Rectal smooth muscle tissue (tissue), 1 donor: ENCODE measurements around the gene CEND1.

Source experiments
- H3K27ac ChIP-seq: one replicate; pipeline ENCODE4 v1.7.0; 2013; ENCODE audit warnings: low read depth, low read length, inconsistent platforms
- H3K27me3 ChIP-seq: one replicate; pipeline ENCODE4 v1.7.0; 2013; ENCODE audit warnings: low read length; ENCODE audit not compliant: control insufficient read depth, insufficient read depth
- H3K36me3 ChIP-seq: one replicate; pipeline ENCODE4 v1.7.0; 2013; ENCODE audit warnings: low read length; ENCODE audit not compliant: control insufficient read depth, insufficient read depth
- H3K4me1 ChIP-seq: one replicate; pipeline ENCODE4 v1.7.0; 2013; ENCODE audit warnings: low read length; ENCODE audit not compliant: control insufficient read depth, insufficient read depth
- H3K4me3 ChIP-seq: one replicate; pipeline ENCODE4 v1.7.0; 2013; ENCODE audit warnings: low read length
- H3K9ac ChIP-seq: one replicate; pipeline ENCODE4 v1.7.0; 2013; ENCODE audit warnings: low read length

The CEND1 gene

DNA sequence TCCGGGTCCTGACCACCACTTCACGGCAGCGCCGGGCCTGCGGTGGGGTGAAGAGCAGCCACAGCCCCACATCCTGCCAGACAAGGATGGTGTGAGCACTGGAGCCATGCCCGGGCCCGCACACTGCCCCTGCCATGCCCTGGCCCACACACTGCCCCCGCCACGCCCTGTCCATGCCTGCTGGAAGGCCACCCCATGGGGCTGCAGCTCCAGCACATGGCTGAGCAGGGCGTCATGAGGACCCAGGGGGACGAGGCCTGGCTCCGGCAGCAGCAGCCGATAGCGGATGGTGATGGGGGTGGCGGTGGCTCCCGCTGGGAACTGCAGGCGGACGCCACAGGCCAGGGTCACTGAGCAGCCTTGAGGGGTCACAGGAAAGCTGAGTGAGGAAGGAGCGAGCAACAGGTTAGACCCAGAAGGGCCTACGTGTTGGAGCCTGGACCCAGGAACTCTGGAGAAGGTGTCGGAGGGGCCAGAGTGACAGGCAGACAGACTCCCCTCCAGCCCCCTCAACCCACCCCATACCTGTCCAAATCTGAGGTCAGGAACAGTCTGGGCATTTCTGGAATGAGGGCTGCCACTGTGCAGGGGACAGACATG is 12.2 kb upstream of the CEND1 start:
- no peaks in the 10 kb centered on the region for H3K27me3 ChIP-seq
- H3K9ac ChIP-seq, result no peak overlapping the region
- peaks cover 11% of the 10 kb centered on the region for H3K4me1 ChIP-seq
- H3K4me3 ChIP-seq, result no peak overlapping the region
- H3K36me3 ChIP-seq, result peaks cover 3% of the 10 kb centered on the region
- H3K27ac ChIP-seq, result no peak overlapping the region

DNA sequence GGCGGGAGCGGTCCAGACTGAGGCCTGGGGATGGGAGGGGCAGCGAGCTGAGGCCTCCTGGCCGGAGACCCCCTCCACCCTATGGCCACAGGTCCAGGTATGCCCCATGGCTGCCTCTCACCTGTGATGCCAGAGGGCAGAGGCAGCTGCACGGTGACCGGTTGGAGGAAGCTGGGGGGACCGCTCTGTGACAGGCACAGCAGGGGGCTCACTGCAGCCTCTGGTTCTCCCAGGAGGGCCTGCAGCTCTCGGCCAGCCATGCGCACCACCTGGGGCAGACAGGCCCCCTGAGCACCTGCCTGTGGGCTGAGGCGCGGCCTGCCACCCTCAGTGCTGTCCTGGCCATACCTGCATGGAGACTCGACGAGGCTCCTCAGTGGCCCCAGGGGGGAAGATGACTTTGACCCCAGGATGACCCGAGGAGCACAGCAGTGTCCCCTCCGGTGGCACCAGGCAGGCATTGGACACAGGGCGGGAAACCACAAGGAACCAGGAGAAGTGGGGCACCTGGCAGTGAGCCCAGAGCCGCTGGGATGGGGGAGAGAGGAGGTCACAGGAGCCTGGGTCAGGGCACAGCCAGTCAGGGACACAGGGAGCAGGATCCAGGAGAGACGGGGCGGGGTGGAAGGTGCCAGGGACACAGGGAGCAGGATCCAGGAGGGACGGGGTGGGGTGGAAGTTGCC is 11.3 kb upstream of the CEND1 start:
- peaks cover 18% of the 10 kb centered on the region for H3K4me1 ChIP-seq
- H3K4me3 ChIP-seq, result no peak overlapping the region
- no peak overlapping the region for H3K27ac ChIP-seq
- H3K27me3 ChIP-seq, result no peaks in the 10 kb centered on the region
- H3K36me3 ChIP-seq, result peaks cover 3% of the 10 kb centered on the region
- no peak overlapping the region for H3K9ac ChIP-seq

DNA sequence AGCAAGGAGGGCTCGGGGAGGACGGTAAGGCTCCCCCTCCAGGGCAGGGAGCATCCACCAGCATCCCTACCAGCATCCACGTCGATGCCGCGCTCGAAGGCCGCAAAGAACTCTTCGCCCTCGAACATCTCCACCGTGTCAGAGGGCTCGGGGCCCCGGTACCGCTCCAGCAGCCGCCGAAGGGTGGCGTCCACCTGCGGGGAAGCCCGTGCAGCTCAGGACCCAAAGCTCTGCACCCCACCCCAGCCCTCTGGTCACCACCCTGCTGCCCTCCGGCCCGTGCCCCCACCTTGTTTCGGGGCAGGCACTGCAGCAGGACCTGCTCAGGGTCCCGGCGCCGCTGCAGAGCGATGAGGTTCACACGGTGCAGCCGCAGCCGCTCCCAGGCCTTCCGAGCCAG is 10.6 kb upstream of the CEND1 start:
- H3K27me3 ChIP-seq, result no peaks in the 10 kb centered on the region
- no peak overlapping the region for H3K27ac ChIP-seq
- peaks cover 17% of the 10 kb centered on the region for H3K4me1 ChIP-seq
- H3K4me3 ChIP-seq, result no peak overlapping the region
- peaks cover 3% of the 10 kb centered on the region for H3K36me3 ChIP-seq
- no peak overlapping the region for H3K9ac ChIP-seq

DNA sequence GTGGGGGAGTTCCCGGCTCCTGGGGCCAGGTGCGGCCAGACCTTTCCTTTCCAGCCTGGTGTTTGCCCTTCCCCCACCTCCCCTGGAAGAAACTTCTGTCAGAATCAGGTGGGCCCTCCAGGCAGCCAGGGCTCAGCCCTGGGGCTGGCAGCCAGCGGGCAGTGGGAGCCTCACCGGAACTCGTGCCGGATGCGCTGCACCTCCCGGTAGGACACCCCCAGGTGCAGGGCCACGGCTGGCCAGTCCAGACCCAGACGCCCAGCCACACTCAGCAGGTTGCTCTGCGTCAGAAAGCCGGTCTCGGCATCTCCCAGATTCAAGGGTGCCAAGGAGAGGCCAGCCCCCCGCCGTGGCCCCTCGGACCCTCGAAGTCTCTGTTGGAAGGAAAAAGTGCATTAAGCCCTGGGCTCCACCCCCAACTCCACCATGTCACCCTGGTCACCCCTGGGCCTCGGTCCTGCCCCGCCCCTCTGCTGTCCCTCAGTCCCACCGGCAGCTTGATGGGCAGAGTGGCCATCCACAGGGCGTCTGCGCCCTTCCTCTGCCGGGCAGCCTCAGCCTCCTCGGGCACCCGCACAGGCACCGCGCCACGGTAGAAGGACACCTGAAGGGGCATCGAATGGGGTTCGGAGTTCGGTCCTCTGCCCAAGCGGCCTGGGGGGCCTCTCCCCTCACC is 9.9 kb upstream of the CEND1 start:
- no peak overlapping the region for H3K9ac ChIP-seq
- no peaks in the 10 kb centered on the region for H3K27me3 ChIP-seq
- no peak overlapping the region for H3K4me3 ChIP-seq
- peaks cover 14% of the 10 kb centered on the region for H3K4me1 ChIP-seq
- H3K36me3 ChIP-seq, result peaks cover 3% of the 10 kb centered on the region
- H3K27ac ChIP-seq, result no peak overlapping the region

DNA sequence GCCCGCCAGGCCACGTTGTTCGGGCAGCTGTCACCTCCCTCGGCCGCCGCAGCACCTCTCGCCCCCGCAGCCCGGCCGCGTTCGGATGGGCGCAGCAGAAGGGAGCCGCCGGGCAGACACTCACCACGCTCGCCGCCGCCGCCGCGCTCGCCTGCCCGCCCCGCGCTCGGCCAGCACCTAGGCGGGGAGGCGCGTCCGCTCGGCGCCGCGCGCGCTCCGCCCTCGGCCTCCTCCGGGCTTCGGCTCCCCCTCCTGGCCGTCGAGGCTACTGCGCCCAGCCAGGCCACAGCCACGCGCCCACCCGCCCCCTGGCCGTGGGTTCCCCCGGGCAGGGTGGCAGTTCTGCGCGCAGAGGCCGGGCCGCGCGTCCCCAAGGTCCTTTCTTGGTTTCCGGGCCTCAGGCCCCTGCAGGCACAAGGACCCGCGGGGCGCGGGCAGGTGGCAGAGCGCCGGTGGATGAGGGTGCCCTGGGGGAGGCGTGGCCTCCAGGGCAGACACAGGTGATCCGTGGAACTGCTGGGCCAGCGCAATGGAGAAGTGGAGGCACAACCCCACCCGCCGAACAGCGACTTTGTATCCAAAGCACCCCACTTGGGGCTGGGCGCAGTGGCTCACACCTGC is 8.3 kb upstream of the CEND1 start, which contains the start of gene SLC25A22:
Gene SLC25A22, minus strand, starts transcription at position 189 of the 621 bp plus-strand sequence. CDS start 3,275 bp downstream, outside the sequence.
- Histone ChIP-seq H3K27ac (peak within 1 kb of the TSS; percentile 77), H3K36me3 (peaks cover 3% of the 10 kb centered on the region), H3K27me3 (no peaks in the 10 kb centered on the region), H3K4me3 (peak within 1 kb of the TSS; percentile 71), H3K4me1 (peaks cover 7% of the 10 kb centered on the region), H3K9ac (peak within 1 kb of the TSS; percentile 52)

DNA sequence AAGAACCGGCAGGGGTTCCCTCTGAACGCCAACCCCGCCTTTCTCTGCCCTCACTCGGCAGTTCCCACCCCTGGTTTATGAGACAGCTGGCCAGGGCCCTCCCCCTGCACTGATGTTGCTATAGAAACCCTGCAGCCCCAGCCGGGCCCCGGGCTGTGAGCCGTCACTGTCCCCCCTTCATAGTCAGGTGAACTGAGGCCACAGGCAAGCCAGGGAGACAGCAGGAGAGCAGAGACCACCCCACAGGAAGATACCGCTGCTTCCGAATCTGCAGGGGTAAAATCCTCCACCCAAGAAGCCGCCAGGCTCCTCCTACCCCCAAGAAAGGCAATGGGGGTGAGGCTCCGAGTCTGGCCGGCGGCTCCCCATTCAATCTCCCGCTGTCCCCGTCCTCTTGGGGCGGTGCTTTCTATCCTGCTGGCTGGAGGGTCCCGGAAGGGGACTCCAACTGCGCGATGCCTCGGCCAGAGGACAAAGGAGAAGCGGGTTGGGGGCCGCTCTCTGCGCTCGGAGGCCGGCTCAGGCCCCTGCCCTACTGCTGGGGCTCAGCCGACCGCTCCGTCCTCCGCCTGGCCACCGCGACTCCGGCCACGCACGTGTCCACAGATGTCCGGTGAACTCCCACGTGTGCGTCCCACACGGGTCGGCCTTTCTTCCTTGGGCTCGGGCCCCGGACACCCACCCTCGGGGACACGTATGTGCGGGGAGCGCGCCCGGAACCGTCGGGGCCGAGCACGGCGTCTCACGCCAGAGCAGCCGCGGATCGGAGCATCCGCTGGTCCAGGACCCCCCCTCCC is 7.6 kb upstream of the CEND1 start:
- H3K9ac ChIP-seq, result peak overlapping the region; percentile 52
- peaks cover 7% of the 10 kb centered on the region for H3K4me1 ChIP-seq
- H3K4me3 ChIP-seq, result peak overlapping the region; percentile 71
- peak overlapping the region; percentile 77 for H3K27ac ChIP-seq
- no peaks in the 10 kb centered on the region for H3K27me3 ChIP-seq
- H3K36me3 ChIP-seq, result peaks cover 3% of the 10 kb centered on the region

DNA sequence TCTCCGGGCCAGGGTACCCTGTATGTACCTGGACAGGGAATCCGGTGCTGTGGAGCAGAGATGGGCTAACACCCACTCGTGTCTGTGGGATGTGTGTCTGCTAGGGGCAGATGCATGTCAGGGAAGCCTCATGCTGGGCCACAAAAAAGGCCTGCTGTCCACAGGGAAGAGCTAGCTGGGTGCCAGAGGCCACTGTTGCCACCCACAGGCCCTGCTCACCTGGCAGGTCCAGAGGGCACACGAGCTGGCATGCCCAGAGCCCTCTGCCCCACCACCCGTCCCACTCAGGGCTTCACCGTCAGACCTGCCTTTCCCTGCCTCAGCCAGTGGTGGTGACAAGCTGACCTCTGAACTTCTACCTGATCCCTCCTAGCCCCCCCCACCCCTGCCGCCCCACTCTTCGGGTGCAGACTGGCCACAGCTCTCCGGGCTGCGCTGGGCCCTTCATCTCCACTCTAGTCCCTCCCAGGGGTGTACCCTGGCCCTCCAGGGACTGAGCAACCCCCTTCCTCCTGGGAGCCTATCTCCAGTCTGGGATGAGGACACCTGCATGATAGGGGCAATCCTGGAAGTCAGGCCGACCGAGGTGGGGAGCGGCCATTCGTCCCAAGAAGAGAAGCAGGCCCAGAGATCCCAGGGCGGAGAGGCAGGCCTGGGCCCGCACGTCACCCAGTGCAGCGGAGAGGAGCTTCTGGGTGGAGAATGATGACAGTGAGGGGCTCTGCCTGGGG is 6.8 kb upstream of the CEND1 start:
- Histone ChIP-seq H3K27ac (peak overlapping the region; percentile 77), H3K36me3 (peaks cover 3% of the 10 kb centered on the region), H3K4me3 (peak overlapping the region; percentile 71), H3K27me3 (no peaks in the 10 kb centered on the region), H3K9ac (peak overlapping the region; percentile 52), H3K4me1 (peaks cover 7% of the 10 kb centered on the region)

DNA sequence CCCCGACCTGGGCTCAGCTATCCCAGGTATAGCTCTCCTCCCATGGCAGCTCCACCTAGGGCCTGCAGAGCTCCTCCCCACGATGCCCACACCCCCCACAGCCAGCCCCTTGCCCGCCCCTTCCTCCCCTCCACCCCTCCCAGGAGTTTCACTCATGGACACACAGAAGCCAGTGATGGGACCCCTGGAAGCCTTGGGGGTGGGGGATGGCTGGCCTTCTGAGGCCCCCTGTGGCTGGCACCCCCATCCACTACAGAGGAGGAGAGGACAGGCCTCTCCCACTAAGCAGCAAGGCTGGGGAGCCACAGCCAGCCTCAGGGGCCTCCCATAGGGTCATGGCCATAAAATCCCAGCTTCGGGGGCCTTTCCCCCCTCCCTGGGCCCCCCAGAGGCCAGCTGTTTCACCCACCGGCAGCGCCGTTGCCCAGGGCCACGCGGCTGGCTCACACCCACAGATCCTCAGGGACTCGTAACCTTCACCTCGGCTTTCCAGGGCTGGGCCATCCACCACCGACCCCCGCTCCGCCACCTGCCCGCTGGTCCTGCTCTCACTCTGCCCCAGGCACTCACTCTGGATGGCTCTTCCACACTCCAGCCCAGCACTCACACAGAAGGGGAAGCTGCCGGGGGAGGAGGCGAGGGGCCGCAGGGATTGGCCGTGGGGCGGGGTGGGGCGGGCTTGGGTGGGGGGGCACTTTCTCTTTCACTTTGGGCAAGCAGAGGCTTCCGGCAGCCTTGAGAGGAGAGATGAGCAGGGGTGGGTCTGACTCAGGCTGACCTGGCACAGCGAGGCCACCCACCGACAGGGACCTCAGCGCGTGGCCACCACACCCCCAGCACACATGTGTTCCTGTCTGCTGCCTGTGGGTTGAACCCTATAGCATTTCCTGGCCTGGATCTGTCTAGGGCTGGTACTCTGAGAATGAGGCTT is 6.0 kb upstream of the CEND1 start:
- Histone ChIP-seq H3K4me3 (peak overlapping the region; percentile 71), H3K36me3 (peaks cover 3% of the 10 kb centered on the region), H3K27me3 (no peaks in the 10 kb centered on the region), H3K4me1 (peaks cover 7% of the 10 kb centered on the region), H3K27ac (peak overlapping the region; percentile 77), H3K9ac (peak overlapping the region; percentile 40)

DNA sequence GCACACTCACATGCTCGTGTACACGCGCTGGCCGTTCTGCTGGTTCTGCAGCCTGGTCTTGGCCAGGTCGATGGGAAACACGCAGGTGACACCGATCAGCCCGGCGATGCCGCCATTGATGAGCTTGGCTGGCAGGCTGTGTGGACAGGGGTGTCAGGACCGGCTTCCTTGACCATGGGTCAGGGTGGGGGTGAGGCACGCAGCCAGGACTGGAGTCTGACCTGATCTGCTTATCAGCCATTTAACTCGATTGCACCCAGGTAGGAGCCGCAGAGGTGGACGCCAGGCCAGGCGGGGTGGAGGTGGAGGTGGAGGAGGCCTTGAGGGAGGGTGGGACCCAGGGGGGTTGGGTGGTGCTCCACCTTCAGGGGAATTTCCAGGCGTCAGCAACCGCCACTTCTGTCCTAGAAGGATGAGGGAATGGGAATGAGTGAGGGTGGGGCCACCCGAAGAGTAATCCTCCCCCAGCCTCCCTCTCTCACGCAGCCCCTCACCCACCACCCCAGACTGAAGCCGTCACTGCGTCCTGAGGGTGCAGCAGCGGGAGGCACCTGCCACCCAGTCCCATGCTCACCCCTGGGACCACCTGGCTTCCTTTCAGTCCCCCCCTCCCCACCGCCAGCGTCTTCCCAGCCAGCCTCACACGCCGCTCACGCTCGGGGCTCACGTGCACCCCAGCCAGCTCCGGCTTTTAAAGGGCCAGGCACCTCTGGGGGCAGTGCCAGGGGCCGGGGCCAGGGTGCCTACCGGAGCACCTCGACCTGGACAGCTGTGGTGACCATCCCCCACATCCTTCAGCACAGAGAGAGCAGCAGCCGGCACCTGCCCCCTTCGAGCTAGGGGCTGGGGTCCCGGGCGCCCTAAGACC is 5.1 kb upstream of the CEND1 start:
- H3K36me3 ChIP-seq, result peaks cover 3% of the 10 kb centered on the region
- peaks cover 7% of the 10 kb centered on the region for H3K4me1 ChIP-seq
- H3K9ac ChIP-seq, result no peak overlapping the region
- H3K27ac ChIP-seq, result no peak overlapping the region
- H3K4me3 ChIP-seq, result peak overlapping the region; percentile 71
- no peaks in the 10 kb centered on the region for H3K27me3 ChIP-seq

DNA sequence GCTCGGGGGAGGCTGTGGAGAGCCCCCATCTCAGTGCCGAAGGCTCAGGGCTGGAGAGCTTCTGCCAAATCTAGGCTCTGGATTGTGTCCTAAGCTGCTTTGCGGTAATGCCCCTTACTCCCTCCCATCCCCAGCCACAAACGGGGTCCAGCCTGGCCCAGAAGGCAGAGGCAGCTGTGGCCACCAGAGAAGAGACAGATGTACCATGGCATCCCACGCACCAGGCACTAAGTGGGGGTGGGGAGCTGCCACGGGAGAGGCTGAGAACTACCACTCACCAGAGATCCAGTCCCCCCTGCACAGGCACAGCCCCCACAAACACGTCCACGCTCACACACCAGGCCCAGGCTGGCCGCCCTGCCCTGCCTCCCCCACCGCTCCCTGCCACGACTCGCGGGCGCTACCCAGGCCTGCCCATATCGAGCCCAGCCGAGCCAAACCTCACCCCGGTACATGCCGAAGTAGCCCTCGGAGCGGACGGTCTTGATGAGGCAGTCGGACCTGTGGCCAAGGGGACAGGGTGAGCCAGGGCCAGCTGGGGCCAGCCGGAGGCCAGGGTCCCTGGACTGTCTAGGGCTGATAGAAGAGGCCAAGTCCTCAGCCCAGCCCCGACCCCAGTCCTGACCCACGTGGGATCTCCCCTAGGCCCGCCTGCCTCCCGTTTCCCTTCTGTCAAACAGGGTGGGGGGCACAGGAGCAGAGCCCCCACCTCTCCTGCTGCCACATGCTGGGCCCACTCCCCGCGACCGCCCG is 4.3 kb upstream of the CEND1 start:
- no peak overlapping the region for H3K9ac ChIP-seq
- no peaks in the 10 kb centered on the region for H3K36me3 ChIP-seq
- H3K27me3 ChIP-seq, result peaks cover 5% of the 10 kb centered on the region
- peaks cover 7% of the 10 kb centered on the region for H3K4me1 ChIP-seq
- no peak overlapping the region for H3K27ac ChIP-seq
- H3K4me3 ChIP-seq, result no peak overlapping the region
